KG1 (cell line): ENCODE measurements around the gene SSBP1.
"Not testable (repeated sequence)": the region's sequence is repeated elsewhere in the genome, so short reads cannot be mapped to it uniquely, and the experiment has no call there.

Experiments
- DNase-seq: peaks from one replicate; lab custom pipeline; 2025; lab: John Stamatoyannopoulos, UW

Gene SSBP1

GRCh38 chr7:141770083-141770583, 32.0 kb downstream of the SSBP1 start:
- DNase-seq = not testable (repeated sequence)

GRCh38 chr7:141776374-141776773, 38.2 kb downstream of the SSBP1 start, which contains the start of gene TAS2R4:
Gene TAS2R4 (plus strand): TSS chr7:141776674. CDS start chr7:141778489, 1,815 bp downstream.
- DNase-seq = no peak

- DNase-seq = peak; percentile 5
Observed at GRCh38 chr7:141785706-141786552, 47.8 kb downstream of the SSBP1 start.

GRCh38 chr7:141788296-141788695, 50.1 kb downstream of the SSBP1 start:
- no peak for DNase-seq

GRCh38 chr7:141789917-141790316, 51.8 kb downstream of the SSBP1 start, which contains the start of gene TAS2R5:
Gene TAS2R5 (plus strand): TSS chr7:141790217. CDS start chr7:141790362, 145 bp downstream.
- no peak for DNase-seq

GRCh38 chr7:141792526-141792925, 54.4 kb downstream of the SSBP1 start:
- DNase-seq = no peak
